OCI-LY7 (cell line): ENCODE data around the gene STAT5A.
"Not testable (repeated sequence)": the region's sequence is repeated elsewhere in the genome, so short reads cannot be mapped to it uniquely, and the experiment has no call there.

ENCODE experiments used
- CTCF ChIP-seq: fragments of 200-600 bp; sonication (generic); conservative IDR thresholded peaks from 2 replicates; pipeline ENCODE4 v1.5.1; 2014; ENCODE audit warnings: mild to moderate bottlenecking, antibody characterized with exemption, low read length, moderate library complexity, mixed read lengths
- EZH2phosphoT487 ChIP-seq: fragments of 200-600 bp; sonication (generic); IDR thresholded peaks from 2 replicates; pipeline ENCODE4 v1.6.1; 2018; ENCODE audit warnings: low read depth, borderline replicate concordance, mild to moderate bottlenecking, mixed run types, antibody characterized with exemption, low read length, moderate library complexity, mixed read lengths

- not testable (repeated sequence) for TF ChIP-seq CTCF, EZH2phosphoT487
These were observed 48.7 kb upstream of the STAT5A start for GRCh38 chr17:42239576-42239975.
